Glomerular visceral epithelial cell (primary cell): Measurements from ENCODE around the gene P2RY11.

Experiments
- DNase-seq: peaks from one replicate; pipeline ENCODE4 v3.0.0-alpha.2; 2016; ENCODE audit errors: extremely low spot score

P2RY11 gene

DNA sequence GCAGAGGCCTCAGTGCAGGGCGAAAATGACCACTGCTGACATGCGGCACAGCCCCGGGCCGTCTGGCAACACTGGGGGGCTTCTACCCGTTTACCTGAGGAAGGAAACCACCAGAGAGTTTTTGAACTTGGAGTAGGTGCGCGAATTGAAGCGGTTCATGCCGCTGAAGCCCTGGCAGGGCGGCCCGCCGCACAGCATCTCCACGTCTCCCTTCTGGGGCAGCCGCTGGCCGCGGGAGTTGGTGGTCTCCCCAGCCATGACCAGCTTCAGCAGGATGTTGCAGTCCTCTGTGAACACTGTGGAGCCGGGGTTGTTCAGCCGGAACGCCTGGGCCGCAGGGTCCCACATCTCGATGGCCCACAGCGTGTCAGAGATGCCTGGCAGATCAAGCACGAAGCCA lies 28.5 kb downstream of the P2RY11 start:
- no peak for DNase-seq

- DNase-seq, result no peak
These were observed 30.0 kb downstream of the P2RY11 start for GRCh38 chr19:10141479-10141878.

DNA sequence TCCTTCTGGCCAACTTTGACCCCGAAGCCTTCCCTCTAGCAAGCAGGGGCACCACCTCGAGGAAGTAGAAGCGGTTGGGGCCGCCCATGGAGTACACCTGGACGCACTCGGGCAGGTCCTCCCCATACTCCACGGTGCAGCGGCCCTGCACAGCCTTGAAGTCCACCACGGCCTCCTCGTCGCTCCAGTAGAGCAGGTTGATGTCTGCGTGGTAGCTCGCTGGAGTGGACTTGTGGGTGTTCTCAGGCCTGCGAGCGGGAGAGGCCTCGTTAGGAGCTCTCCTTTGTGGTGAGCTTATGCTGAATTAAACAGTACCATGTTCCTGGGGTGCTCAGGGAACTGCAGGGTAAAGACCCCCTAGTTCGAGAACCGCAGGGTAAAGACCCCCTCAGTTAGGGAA lies 30.5 kb downstream of the P2RY11 start:
- DNase-seq, result no peak

GRCh38 chr19:10142701-10143375 lies 31.3 kb downstream of the P2RY11 start:
- DNase-seq, result no peak

GRCh38 chr19:10143681-10144080 lies 32.2 kb downstream of the P2RY11 start:
- no peak for DNase-seq

GRCh38 chr19:10144361-10144760 lies 32.9 kb downstream of the P2RY11 start:
- DNase-seq, result no peak

DNA sequence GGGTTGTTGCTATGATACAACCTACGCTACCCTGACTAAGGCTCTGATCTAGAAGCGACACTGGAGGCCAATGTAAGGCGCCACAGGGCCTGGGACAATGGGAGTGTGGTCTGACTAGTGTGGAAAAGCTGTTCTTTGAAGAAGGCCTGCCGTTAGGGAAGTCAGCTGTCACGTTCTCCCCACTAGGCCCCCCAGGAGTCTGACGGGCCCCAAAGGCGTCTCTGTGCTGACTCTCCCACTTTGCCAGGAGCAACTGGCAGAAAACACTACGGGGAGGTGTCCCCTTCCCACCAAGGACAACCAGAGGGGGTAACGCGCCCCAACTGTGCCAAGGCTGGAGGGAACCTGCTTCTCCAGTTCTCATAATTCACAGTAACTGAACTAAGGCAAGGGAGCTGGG lies 33.5 kb downstream of the P2RY11 start:
- no peak for DNase-seq

- no peak for DNase-seq
These were observed 34.6 kb downstream of the P2RY11 start for GRCh38 chr19:10146142-10146541.

DNA sequence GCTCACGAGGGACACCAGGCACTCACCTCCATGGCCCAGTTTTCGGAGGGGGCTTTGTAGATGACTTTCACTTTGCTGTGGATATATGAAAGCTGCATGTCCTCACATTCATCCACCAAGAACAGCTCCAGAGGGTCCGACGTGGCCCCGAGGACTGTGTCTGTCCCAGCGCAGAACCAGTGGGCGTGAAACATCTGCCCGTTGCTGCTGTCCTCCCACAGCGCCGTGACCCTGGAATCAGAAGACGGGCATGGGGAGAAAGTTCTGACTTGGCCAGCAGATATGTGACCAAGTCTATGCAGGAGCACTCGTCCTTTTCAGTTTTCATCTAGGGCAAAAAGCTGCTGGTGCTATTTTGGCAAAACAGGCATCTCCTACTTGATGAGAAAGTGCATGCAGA lies 37.9 kb downstream of the P2RY11 start:
- no peak for DNase-seq

- no peak for DNase-seq
These were observed 40.0 kb downstream of the P2RY11 start for GRCh38 chr19:10151521-10151920.

GRCh38 chr19:10152100-10152499 lies 40.6 kb downstream of the P2RY11 start:
- DNase-seq, result no peak

- no peak for DNase-seq
These were observed 44.3 kb downstream of the P2RY11 start for GRCh38 chr19:10155839-10156238.

DNA sequence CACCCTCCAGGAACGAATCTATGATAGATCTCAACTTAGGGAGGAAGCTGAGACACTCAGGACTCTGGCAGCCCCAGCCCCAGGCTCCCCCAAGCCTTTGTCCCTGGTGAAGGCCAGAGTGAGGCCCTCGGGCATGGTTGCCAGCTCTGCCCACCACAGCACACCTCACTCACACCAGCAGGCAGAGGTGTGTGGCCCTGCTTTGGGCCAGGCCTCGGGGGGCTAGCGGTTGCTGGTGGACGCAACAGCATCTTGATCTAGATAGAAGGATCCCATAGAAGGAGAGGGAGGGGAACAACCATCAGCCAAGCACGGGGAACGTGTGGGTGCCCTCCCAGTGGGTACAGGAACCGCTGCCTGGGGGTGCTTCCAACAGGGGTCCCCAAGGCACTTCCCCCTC lies 46.6 kb downstream of the P2RY11 start:
- no peak for DNase-seq

DNA sequence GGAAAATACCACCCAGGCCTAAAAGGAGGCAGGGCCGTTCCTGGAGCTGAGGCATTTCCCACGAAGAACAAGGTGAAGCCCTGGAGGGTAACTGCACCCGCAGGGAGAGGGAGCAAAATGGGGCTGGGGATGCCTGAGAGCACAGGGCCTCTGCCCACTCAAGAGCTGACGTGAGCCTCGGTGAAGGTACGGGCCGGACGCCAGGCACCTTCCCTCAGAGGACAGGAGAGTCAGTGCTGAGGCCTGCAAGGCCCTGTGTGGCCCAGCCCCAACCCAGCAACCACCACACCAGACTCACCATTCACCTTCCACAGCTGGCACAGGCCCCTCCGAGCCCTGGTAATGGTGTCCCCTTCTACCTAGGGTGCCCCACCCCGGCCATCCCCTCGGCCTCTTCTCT lies 47.0 kb downstream of the P2RY11 start:
- no peak for DNase-seq

DNA sequence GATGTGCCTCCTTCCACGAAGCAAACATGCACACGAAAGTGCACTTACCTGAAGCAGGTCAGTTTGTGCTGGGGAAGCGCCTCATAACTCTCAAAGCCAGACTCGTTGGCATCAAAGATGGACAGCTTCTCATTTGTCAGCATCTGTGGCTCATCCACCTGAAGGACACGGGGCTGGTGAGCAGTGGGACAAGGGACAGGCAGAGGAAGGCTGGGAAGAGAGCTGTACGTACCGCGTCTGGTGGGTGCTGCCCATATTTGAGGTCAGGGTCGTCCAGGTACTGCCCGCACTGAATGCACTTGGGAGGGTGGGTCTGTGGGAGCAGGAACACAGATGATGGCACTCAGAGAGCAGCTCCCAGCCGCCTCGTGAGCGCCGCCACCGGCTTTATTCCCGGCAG lies 48.1 kb downstream of the P2RY11 start:
- DNase-seq, result no peak

- no peak for DNase-seq
These were observed 52.0 kb downstream of the P2RY11 start for GRCh38 chr19:10163536-10163935.
